ENCODE measurements around the gene SLC16A8. TPM values are rescaled to one million over a fixed set of nuclear protein-coding genes. Genes with fewer than 3 reads are reported as not detected.

Gene SLC16A8
- total RNA-seq, 1 donor = not detected

DNA sequence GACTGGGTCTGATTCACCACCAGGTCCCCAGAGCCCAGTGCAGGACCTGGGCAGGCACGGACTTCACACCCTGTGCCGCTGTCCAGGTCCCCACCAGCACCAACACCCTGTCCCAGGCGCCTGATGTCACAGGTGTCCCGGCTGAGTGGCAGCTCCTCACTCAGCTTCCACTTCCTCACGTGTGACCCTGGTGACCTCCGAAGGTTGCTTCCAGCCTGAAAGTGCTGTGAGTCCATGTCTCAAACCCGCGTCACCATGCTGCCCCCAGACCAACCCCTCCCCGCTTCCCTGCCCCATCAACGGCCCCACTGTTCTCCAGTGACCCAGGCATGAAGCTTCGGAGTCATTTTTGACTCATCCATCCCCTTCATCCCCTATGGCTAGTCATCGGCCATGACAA, 52.5 kb downstream of the SLC16A8 start:
- peak; percentile 79 for DNase-seq (ENCODE audit: insufficient read length, low spot score, missing footprints)
- H3K4me1 ChIP-seq (ENCODE audit: insufficient read depth, low read length) = peaks cover 30% of the 10 kb centered on the region
- TF ChIP-seq, protein P1, sequence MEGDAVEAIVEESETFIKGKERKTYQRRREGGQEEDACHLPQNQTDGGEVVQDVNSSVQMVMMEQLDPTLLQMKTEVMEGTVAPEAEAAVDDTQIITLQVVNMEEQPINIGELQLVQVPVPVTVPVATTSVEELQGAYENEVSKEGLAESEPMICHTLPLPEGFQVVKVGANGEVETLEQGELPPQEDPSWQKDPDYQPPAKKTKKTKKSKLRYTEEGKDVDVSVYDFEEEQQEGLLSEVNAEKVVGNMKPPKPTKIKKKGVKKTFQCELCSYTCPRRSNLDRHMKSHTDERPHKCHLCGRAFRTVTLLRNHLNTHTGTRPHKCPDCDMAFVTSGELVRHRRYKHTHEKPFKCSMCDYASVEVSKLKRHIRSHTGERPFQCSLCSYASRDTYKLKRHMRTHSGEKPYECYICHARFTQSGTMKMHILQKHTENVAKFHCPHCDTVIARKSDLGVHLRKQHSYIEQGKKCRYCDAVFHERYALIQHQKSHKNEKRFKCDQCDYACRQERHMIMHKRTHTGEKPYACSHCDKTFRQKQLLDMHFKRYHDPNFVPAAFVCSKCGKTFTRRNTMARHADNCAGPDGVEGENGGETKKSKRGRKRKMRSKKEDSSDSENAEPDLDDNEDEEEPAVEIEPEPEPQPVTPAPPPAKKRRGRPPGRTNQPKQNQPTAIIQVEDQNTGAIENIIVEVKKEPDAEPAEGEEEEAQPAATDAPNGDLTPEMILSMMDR (IDR thresholded peaks at IDR 0.05; ENCODE audit: extremely low read depth, low read depth, low read length) = no peak

DNA sequence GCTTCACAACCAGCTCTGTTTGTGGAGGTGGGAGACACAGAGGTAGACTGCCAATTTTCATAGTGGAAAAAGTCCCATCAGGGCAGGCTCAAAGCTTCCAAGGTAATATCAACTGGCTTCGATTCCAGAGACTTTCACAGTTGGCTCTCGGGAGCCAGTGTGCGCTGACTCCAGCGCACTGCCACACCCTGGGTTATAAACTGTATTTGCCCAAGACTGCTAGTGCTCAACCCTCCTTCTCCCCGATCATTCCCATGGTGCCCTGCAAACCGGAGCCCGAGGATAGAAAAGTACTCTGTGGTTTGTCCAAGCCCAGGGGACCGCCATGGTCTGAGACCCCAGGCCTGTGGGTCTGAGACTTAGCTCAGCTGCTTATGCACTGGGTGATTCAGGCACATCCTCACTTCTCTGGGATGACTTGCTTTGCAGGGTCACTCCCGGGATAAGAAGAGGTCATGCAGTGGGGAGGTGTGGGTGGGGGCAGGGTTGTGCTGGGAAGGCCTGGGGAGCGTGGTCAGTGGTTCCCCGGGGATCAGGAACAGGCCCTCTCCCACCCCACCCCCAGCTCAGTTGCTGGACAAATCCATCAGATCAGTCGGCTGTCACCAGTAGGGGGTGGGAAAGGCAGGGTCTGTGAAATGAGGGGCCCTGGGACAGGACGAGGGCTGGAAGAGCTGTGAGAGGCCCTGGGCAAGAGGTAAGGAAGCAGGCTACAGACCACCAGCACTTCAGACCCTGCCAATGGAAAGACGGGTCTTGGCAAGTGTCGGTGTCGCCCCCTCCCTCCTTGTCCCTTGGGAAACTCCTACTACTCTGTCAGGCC, 53.5 kb downstream of the SLC16A8 start:
- TF ChIP-seq, protein P1 (IDR thresholded peaks at IDR 0.05; ENCODE audit: extremely low read depth, low read depth, low read length) = peak; percentile 10
- Histone ChIP-seq H4K20me1 (ENCODE audit: insufficient read depth, low read length) (no peaks in the 10 kb centered on the region), H3K9me3 (ENCODE audit: low read depth, low read length) (no peaks in the 10 kb centered on the region), H3K27ac (ENCODE audit: low read depth, low read length) (peak overlapping the region; percentile 11), H3K4me2 (ENCODE audit: insufficient read depth, low read length) (no peak overlapping the region), H3K4me3 (ENCODE audit: insufficient read depth, low read length) (no peak overlapping the region), H3K4me1 (ENCODE audit: insufficient read depth, low read length) (peaks cover 30% of the 10 kb centered on the region), H3K27me3 (ENCODE audit: insufficient read depth, low read length) (no peaks in the 10 kb centered on the region), H2AFZ (ENCODE audit: low read length) (no peak overlapping the region), H3K79me2 (ENCODE audit: insufficient read depth, low read length) (no peaks in the 10 kb centered on the region), H3K36me3 (ENCODE audit: insufficient read depth, low read length) (no peaks in the 10 kb centered on the region)
- DNase-seq (ENCODE audit: insufficient read length, low spot score, missing footprints) = peak; percentile 88

More for the DNA sequence above, 52.5 kb downstream of the SLC16A8 start:
- Histone ChIP-seq H3K4me2 (ENCODE audit: insufficient read depth, low read length) (no peak overlapping the region), H3K4me3 (ENCODE audit: insufficient read depth, low read length) (no peak overlapping the region), H3K36me3 (ENCODE audit: insufficient read depth, low read length) (no peaks in the 10 kb centered on the region), H3K27me3 (ENCODE audit: insufficient read depth, low read length) (no peaks in the 10 kb centered on the region), H4K20me1 (ENCODE audit: insufficient read depth, low read length) (no peaks in the 10 kb centered on the region), H3K79me2 (ENCODE audit: insufficient read depth, low read length) (no peaks in the 10 kb centered on the region), H3K27ac (ENCODE audit: low read depth, low read length) (no peak overlapping the region), H3K9me3 (ENCODE audit: low read depth, low read length) (no peaks in the 10 kb centered on the region), H2AFZ (ENCODE audit: low read length) (no peak overlapping the region)

GRCh38 chr22:38029901-38030300, 54.1 kb downstream of the SLC16A8 start:
- H3K36me3 ChIP-seq (ENCODE audit: insufficient read depth, low read length) = no peaks in the 10 kb centered on the region
- no peak overlapping the region for H3K4me3 ChIP-seq (ENCODE audit: insufficient read depth, low read length)
- no peak overlapping the region for H3K4me2 ChIP-seq (ENCODE audit: insufficient read depth, low read length)
- no peaks in the 10 kb centered on the region for H3K9me3 ChIP-seq (ENCODE audit: low read depth, low read length)
- no peaks in the 10 kb centered on the region for H4K20me1 ChIP-seq (ENCODE audit: insufficient read depth, low read length)
- no peak overlapping the region for H3K27ac ChIP-seq (ENCODE audit: low read depth, low read length)
- H3K27me3 ChIP-seq (ENCODE audit: insufficient read depth, low read length) = no peaks in the 10 kb centered on the region
- no peak overlapping the region for H2AFZ ChIP-seq (ENCODE audit: low read length)
- no peaks in the 10 kb centered on the region for H3K79me2 ChIP-seq (ENCODE audit: insufficient read depth, low read length)
- peaks cover 27% of the 10 kb centered on the region for H3K4me1 ChIP-seq (ENCODE audit: insufficient read depth, low read length)
- peak; percentile 17 for DNase-seq (ENCODE audit: insufficient read length, low spot score, missing footprints)
- TF ChIP-seq, protein P1 (IDR thresholded peaks at IDR 0.05; ENCODE audit: extremely low read depth, low read depth, low read length) = no peak

DNA sequence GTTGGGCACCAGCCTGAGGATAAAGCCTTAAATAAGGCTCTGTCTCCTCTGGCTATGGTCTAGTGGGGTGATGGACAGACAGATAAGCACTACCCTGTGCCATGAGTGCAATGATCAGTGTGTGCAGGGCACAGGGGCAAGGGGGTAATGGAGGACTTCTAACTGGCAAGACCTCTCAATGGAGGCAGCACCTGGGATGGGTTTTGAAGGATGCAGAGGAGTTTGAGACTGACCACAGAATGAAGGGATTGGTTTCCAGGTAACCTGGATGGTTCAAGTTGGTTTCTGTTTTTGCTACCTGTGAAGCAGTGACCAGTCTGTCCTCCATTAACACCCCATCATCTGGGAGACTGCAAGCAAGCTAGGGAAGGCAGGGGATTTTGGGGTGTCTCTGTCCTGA, 54.6 kb downstream of the SLC16A8 start:
- Histone ChIP-seq H3K36me3 (ENCODE audit: insufficient read depth, low read length) (no peaks in the 10 kb centered on the region), H2AFZ (ENCODE audit: low read length) (no peak overlapping the region), H3K27ac (ENCODE audit: low read depth, low read length) (no peak overlapping the region), H3K4me3 (ENCODE audit: insufficient read depth, low read length) (no peak overlapping the region), H3K9me3 (ENCODE audit: low read depth, low read length) (no peaks in the 10 kb centered on the region), H3K4me2 (ENCODE audit: insufficient read depth, low read length) (no peak overlapping the region), H3K27me3 (ENCODE audit: insufficient read depth, low read length) (no peaks in the 10 kb centered on the region), H3K79me2 (ENCODE audit: insufficient read depth, low read length) (no peaks in the 10 kb centered on the region), H3K4me1 (ENCODE audit: insufficient read depth, low read length) (peaks cover 24% of the 10 kb centered on the region), H4K20me1 (ENCODE audit: insufficient read depth, low read length) (no peaks in the 10 kb centered on the region)
- DNase-seq (ENCODE audit: insufficient read length, low spot score, missing footprints) = peak; percentile 8
- TF ChIP-seq, protein P1 (IDR thresholded peaks at IDR 0.05; ENCODE audit: extremely low read depth, low read depth, low read length) = no peak

All from osteoblast (primary cell).